HG02885 (cell line): ENCODE results near the gene ATG101.

ENCODE experiments used
- ATAC-seq: cut with Tn5 transposase; IDR thresholded peaks from one replicate; pipeline ENCODE4 v1.9.1; 2021; ENCODE audit warnings: mild to moderate bottlenecking; ENCODE audit not compliant: unreplicated experiment, poor library complexity

The ATG101 gene

DNA sequence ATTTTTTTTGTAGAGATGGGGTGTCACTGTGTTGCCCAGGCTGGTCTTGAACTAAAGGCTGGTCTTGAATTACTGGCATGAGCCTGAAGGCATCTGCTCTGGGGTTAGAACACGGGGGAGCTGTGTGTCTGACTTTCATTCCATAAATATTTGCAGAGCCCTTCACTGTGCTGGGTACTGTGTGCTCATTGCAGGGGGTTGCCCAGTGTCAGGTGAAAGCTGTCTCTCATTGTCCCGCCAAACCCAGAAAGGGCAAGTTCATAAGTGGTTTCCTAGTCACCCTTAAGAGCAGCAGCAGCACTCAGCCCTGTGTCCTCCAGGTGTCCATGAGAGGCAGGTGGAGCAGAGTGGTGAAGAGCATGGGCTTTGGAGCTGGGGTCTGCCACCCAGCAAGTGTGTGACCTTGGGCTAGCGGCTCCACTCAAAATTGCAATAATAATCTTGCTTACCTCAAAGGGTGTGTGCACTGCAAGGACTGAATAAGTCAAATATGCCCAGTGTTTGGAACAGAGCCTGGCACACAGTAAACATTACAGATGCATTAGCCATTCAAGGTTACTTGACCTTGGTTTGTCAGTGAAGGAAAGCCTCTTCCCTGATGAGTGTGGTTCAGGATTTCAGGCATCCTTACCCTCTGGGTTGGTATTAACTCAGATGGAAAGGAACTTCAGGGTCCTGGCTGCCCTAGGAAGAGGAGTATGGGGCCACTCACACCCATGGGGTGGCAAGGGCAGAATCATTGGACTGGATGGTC, 5.4 kb downstream of the ATG101 start:
- no peak for ATAC-seq

DNA sequence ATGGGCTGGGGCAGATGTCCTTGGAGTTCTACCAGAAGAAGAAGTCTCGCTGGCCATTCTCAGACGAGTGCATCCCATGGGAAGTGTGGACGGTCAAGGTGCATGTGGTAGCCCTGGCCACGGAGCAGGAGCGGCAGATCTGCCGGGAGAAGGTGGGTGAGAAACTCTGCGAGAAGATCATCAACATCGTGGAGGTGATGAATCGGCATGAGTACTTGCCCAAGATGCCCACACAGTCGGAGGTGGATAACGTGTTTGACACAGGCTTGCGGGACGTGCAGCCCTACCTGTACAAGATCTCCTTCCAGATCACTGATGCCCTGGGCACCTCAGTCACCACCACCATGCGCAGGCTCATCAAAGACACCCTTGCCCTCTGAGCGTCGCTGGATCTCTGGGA, 7.0 kb downstream of the ATG101 start:
- no peak for ATAC-seq

DNA sequence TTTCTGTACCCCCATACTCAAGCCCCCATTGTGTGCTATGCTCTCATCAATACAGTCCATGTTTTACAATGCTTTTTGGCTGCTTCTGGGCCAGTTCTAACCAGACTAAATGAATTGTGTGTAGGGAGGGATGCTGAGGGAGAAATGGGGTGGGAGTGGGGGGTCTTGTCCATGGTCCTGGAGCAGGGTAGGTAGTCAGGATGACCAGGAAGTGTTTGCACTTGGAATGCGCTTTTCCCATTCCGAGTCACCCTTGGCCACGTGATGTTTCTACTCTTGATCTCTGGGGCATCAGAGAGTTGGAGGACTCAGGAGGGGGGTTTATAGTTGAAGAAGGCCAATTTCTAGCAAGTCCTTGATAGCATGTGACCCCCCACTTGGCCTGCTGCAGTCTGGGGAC, 8.5 kb downstream of the ATG101 start:
- ATAC-seq = no peak

DNA sequence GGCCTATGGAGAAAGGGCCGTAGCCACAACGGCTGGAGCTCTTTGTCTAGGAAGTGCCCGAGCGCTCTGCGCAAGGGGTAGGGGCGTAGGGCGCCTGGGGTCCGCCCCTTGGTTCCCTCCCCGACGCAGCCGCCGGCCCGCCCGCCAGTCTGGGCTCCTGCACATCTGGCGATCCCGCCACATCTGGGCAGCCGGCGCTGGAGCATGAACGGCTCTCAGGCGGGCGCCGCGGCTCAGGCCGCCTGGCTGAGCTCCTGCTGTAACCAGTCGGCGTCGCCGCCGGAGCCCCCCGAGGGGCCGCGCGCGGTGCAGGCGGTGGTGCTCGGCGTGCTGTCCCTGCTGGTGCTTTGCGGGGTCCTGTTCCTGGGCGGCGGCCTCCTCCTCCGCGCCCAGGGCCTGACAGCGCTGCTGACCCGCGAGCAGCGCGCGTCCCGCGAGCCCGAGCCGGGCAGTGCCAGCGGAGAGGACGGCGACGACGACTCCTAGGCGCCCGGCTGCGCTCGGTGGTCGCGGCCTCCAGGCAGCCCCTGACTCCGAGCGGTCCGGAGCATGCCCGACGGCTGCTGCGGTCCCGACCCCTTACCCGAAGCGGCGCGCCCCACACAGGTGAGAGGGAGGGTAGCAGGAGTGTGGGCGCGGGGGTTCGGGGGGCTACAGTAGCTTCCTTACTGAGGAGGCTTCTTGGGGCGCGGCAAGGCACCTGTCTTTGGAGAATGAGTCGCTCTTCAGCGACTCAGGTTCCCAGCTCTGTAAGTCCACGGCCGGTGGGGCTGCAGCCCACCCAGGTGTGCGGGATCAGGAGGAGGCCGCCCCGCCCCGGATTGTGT, 10.0 kb downstream of the ATG101 start, which contains the start of gene SMIM41:
Gene SMIM41, plus strand, starts transcription at position 129 of the 827 bp plus-strand sequence. Its CDS starts 76 bp downstream, at position 205.
- ATAC-seq = no peak

GRCh38 chr12:52080403-52081251, 10.8 kb downstream of the ATG101 start:
- no peak for ATAC-seq

DNA sequence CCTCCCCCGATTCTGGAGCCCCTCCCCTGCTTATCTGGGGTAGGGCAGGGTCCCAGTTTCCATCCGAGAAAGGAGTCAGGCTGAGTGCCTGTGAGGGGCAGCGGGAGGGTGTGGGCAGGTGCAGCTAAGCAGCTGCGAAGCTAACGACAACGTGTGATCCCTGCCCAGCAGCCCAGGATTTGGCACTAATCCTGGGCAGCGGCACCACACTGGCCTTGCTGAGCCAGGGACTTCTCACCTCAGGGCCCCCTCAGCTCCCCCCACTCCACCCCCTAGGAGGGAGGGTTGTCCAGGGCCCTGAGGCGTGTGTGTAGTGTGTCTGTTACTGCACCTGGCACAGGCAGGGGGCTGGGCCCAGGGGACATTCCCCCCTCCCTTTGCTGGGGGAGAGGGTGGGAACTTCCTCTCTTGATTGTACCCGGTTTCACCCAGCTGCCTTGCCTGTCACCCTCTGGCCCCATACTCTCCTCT, 11.5 kb downstream of the ATG101 start:
- ATAC-seq = peak; percentile 57

GRCh38 chr12:52082026-52082668, 12.4 kb downstream of the ATG101 start:
- ATAC-seq = no peak

DNA sequence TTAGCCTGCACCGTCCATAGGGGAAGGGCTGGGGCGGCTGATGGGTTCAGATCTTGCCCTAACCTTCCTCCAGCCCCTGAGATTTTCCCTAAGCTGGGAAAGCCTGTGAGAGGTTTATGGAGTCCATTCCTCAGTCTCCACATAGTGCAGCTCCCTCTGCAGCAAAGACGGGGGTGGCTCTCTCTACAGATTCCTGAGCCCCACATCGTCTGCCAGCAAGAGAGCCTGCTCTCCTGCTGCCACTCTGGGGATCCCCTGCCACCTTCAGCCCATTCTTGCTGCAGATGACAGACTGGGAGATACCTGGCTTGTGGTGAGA, 12.8 kb downstream of the ATG101 start:
- no peak for ATAC-seq

DNA sequence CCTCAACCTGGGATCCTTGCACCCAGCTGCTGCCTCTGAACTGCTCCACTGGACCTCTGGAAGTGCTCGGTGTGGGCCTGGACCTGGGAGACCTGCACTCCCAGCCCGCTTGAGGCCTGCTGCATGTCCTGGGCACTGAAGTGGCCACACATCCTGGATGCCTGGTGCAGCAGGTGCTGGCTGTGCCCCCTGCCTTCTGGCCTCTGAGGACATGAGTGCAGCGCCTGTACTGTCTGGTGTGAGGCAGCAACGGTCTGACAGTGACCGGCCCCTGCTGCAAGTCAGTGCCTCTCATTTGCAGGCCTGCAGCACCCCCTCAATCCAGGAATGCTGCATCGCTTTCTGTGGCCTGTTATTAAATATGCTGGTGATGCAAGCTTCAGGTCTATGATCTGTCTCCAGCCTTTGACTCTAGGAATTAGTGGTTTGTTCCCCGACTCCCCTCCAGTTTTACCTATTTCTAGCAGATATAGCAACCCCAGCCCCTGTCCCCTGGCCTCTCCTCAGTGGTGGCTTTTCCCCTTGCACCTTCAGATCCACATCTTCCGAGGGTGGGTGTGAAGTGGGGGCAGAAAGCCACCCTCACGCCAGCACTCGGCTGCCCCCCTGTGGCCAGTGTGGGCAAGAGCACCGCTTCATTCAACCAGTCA, 13.3 kb downstream of the ATG101 start:
- ATAC-seq = no peak

GRCh38 chr12:52083638-52083996, 13.8 kb downstream of the ATG101 start:
- ATAC-seq = no peak

GRCh38 chr12:52084491-52085231, 14.9 kb downstream of the ATG101 start:
- no peak for ATAC-seq

- ATAC-seq = no peak
Measured at GRCh38 chr12:52085682-52086180, 16.0 kb downstream of the ATG101 start.

- ATAC-seq = no peak
Measured at GRCh38 chr12:52086366-52086765, 16.6 kb downstream of the ATG101 start.

DNA sequence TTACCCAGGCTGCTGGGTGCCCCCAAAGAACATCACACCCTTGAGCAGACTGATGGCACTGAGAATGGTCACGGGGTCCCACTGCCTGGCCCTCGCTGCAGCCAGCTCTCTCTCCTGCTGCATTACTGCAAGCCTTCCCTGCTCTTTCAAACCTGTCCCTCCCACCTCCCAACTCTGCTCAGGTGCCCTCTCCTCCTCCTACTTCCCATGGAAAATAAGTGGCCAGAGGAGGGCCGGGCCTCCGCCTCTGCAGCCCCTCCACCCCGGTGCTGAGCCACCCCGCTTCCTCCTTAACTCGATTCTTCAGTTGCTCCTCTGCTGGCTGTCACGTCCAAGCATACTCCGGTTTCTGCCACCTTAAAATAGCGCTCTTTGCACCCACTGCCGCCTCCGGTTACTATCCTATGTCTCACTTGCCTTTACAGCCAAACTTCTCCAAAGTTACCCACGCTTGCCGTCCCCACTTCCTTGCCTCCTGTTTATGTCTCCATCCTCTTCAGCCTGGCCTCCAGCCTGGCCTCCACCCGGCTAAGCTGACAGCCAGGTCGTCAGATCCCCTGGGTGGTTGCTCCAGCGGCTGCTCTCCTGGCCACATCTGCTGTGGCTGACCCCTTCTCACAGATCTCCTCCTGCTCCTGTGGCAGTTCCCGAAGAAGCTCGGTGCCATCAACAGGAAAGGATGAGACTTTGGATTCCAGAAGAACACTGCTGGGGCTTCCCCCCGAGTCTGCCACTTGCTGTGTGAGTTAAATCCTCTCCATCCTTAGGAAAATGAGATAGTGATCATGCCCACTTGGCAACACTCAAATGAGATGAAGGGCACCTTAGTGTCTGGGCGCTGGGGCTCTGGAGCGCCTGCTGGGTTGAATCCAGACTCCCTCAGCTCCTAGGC, 17.4 kb downstream of the ATG101 start:
- no peak for ATAC-seq

DNA sequence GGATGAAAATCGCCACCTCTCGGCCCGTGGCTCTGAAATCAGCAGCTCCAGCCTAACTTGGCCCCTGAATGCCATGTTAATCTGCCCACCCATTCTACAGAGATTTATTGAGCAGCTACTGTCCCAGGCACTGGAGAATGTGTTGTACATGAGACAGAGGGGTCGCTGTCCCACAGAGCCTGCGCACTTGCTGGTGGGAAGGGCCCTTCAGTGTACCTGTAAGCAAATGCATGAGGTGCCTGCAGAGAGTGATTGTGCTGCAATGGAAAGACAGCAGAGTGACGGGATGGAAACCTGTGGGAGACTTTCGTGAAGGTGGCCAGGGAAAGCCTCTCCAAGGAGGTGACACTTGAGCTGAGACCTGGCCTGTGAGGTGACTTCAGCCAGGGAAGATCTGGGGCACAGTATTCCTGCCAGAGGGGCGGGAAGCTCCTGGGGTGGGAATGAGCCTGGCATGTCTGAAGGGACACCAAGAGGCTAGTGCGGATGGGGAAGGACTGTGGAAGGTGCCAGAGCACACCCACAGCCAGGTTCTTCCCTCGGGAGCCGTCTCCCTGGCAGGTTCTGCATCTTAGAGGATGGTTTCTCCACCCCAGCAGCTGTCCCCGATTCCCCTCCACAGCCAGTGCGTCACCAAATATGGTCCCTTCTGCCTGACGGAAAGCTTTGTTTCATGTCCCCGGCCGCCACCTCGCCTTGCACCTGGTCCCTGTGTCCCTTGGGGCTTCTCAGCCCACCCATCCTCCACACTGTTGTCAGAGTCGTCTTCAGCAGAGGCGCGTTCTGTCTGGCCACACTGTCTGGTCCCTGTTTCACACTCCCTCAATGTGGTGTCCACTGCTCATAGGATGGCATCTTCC, 18.4 kb downstream of the ATG101 start:
- ATAC-seq = no peak

DNA sequence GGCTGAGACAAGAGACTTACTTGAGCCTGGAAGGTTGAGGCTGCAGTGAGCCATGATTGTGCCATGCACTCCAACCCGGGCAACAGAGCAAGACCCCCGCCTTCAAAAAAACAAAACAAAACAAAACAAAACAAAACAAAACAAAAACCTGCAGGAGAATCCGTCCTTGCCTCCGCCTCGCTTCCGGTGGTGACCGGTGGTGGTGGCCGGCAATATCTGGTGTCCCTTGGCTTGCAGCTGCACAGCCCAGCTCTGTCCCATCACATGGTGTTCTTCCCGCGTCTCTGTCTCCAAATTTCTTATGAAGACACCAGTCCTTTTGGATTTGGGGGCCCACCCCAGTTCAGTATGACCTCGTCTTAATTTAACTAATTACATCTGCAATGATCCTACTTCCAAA, 19.7 kb downstream of the ATG101 start:
- ATAC-seq = no peak

DNA sequence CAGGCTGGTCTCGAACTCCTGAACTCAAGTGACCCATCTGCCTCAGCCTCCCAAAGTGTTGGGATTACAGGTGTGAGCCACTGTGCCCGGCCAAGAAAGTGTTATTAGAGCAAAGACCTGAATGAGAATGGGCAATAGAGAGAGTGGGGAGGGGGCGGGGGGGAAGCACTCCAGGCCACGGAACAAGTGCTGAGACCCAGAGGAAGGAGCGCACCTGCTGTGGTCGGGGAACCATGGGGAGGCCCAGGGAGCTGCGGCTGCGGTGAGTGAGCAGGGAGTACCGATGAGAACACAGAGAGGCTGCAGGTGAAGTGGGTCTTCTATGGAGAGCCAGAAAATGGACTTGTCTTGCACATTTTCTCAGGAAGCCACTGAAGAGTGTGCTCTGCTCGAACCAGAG, 20.5 kb downstream of the ATG101 start:
- no peak for ATAC-seq
